Neural cell (in vitro differentiated cells): ENCODE results near the gene CNIH1.

Experiments
- CTCF ChIP-seq: fragments of 450-650 bp; IDR thresholded peaks from 2 replicates; pipeline ENCODE4 v1.5.1; 2014; ENCODE audit warnings: antibody characterized with exemption, mild to moderate bottlenecking, moderate library complexity; ENCODE audit not compliant: poor library complexity, severe bottlenecking
- EP300 ChIP-seq: fragments of 450-650 bp; conservative IDR thresholded peaks from 2 replicates; pipeline ENCODE4 v1.6.1; 2014; ENCODE audit warnings: antibody characterized with exemption, mild to moderate bottlenecking, moderate library complexity; ENCODE audit not compliant: poor library complexity, severe bottlenecking
- EZH2 ChIP-seq: fragments of 200-600, 300-800 bp; shearing (Covaris generic), sonication (generic); IDR thresholded peaks from 2 replicates; pipeline ENCODE4 v1.6.1; 2014; ENCODE audit warnings: antibody characterized with exemption, low read length, borderline replicate concordance, mild to moderate bottlenecking; ENCODE audit not compliant: insufficient read depth, poor library complexity, severe bottlenecking
- MXI1 ChIP-seq: fragments of 450-650 bp; conservative IDR thresholded peaks from 2 replicates; pipeline ENCODE4 v1.6.1; 2014; ENCODE audit warnings: antibody characterized with exemption, mild to moderate bottlenecking; ENCODE audit not compliant: poor library complexity, severe bottlenecking
- POLR2AphosphoS5 ChIP-seq: IDR thresholded peaks from 2 replicates; pipeline ENCODE4 v1.6.1; 2012
- REST ChIP-seq: IDR thresholded peaks from 2 replicates; pipeline ENCODE4 v1.6.1; 2012; ENCODE audit warnings: borderline replicate concordance
- SMC3 ChIP-seq: fragments of 450-650 bp; conservative IDR thresholded peaks from 2 replicates; pipeline ENCODE4 v1.6.1; 2014; ENCODE audit warnings: antibody characterized with exemption, mild to moderate bottlenecking, moderate library complexity; ENCODE audit not compliant: poor library complexity
- TAF1 ChIP-seq: IDR thresholded peaks from 2 replicates; pipeline ENCODE4 v1.6.1; 2012; ENCODE audit warnings: low read depth

- TF ChIP-seq CTCF, result no peak
- TF ChIP-seq REST, result no peak
- no peak for TF ChIP-seq POLR2AphosphoS5
- no peak for TF ChIP-seq EZH2
- TF ChIP-seq SMC3, result no peak
- TF ChIP-seq EP300, result no peak
- no peak for TF ChIP-seq TAF1
- no peak for TF ChIP-seq MXI1
Observed at GRCh38 chr14:54472315-54472714, 31.1 kb upstream of the CNIH1 start.
